GM21423 (cell line): ENCODE data around the gene MBTD1.
A peak's percentile ranks its signal among the peaks of the same experiment; 100 is the strongest.
"Not testable (repeated sequence)": the region's sequence is repeated elsewhere in the genome, so short reads cannot be mapped to it uniquely, and the experiment has no call there.

Source experiments
- ATAC-seq: cut with Tn5 transposase; IDR thresholded peaks from one replicate; pipeline ENCODE4 v1.9.1; 2021; ENCODE audit warnings: mild to moderate bottlenecking, moderate library complexity; ENCODE audit not compliant: unreplicated experiment

Gene MBTD1

GRCh38 chr17:51256101-51256500, 3.7 kb downstream of the MBTD1 start:
- no peak for ATAC-seq

- no peak for ATAC-seq
Observed at GRCh38 chr17:51255673-51256072, 4.2 kb downstream of the MBTD1 start.

GRCh38 chr17:51251010-51251409, 8.8 kb downstream of the MBTD1 start:
- no peak for ATAC-seq

GRCh38 chr17:51250314-51250840, 9.5 kb downstream of the MBTD1 start:
- ATAC-seq = no peak

DNA sequence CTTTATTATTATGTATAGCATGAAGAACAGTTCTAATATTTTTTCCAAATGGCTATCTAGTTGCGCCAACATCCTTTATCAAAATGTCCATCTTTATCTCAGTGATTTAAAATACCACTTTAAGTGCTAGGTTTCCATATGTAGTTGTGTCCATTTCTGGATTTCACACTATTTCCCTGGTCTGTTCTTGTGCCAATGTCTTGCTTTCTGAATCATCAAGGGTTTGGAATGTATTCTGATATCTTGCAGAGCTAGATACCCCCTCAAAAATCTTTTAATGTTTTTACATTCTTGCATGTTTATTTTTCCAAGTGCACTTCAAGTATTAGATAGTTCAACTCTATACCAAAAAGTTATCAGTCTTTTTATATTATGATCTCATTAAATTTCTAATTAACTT, 14.3 kb downstream of the MBTD1 start:
- ATAC-seq = no peak

DNA sequence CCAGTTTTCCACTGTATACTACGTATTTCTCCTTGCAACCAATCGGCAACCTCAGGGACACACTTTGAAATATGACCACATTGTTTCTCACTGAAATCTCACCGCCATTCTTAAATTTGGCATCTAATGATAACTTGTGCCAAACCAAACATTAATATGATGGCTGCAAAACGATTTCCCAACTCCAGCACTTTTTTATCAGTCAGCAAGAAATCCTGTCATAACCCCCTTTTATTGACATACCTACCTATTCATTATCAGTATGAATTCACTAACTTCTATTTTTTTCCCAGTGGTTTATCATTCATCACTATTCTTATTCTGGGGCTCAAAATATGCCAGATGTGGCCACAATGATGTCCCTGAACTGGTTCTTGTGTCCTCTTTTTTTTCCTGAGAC, 15.8 kb downstream of the MBTD1 start:
- ATAC-seq = no peak

- ATAC-seq = no peak
Observed at GRCh38 chr17:51240275-51240674, 19.6 kb downstream of the MBTD1 start.

DNA sequence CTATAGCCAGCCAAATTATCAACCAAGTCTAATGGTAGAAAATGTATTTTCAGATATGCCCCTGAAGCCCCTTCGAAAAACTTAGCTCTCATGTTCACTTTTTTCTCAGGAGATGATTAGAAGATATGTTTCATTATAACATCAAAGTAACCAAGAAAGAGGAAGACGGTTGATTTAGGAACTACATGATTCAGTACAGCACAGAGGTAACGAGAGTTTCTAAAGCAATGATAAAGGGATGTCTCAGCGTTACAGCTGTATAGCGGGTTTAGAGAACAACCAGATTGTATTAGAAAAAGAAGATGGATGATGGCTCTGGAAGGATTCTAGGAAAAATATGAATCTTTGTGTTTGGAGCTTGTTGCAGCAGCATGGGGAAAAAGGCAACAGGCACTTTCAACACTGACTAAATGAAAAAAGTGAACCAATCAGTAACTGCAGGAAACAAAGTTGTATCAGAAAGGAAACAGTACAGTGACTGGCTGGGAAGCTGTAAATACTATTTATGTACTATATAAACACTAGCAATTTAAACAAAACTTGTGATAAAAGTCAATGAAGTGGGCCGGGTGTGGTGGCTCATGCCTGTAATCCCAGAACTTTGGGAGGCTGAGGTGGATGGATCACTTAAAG, 21.5 kb downstream of the MBTD1 start:
- ATAC-seq = peak; percentile 81

- no peak for ATAC-seq
Observed at GRCh38 chr17:51234162-51234561, 25.7 kb downstream of the MBTD1 start.

DNA sequence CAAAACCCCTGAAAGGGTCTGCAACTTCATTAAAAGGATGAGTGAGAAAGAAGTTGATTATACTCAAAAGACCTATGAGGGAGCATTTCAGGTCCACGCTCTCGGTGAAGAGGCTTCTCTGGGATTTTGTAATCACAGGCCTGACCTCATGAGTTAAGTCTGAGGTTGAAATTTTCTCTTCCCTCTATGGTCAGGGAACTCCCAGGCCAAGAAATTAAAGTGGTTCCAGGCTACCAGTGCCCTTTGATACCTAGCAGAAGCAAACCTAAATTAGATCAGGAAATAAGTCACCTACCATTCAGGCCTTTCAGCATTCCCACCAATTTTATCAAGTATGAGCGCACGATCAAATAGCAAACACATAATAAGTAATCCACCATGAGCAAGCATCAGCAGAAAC, 27.9 kb downstream of the MBTD1 start:
- ATAC-seq = no peak

GRCh38 chr17:51230306-51230705, 29.5 kb downstream of the MBTD1 start:
- ATAC-seq = no peak

DNA sequence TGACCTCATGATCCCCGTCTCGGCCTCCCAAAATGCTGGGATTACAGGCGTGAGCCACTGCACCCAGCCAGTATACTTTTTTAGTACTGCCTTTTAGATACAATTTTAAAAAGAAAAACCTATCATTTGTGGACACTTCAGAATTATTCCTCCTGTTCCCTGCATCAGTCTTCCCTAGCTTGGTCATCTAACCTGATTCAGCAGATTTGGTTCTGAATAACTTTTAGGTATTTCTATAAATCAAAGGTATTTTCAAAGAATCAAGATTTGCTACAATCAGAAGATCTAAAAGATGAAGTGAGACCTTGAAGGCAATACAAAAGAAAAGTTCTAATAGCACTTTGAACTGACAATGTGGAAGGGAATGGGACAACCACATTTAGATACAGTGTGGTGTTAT, 30.0 kb downstream of the MBTD1 start:
- ATAC-seq = no peak

DNA sequence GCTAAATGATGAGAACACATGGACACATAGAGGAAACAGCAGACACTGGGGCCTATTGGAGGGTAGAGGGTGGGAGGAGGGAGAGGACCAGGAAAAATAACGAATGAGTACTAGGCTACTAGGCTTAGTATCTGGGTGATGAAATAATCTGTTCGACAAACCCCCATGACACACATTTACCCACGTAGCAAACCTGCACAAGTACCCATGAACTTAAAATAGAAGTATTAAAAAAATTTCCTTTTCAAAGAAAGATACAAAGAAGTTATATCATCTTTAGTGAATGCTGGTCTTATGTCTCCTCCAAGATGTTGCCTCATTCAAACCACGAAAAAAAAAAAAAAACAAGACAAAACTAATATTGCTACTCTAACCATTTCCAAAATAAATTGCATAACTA, 31.7 kb downstream of the MBTD1 start:
- ATAC-seq = no peak

GRCh38 chr17:51225523-51225922, 34.3 kb downstream of the MBTD1 start:
- ATAC-seq = not testable (repeated sequence)

DNA sequence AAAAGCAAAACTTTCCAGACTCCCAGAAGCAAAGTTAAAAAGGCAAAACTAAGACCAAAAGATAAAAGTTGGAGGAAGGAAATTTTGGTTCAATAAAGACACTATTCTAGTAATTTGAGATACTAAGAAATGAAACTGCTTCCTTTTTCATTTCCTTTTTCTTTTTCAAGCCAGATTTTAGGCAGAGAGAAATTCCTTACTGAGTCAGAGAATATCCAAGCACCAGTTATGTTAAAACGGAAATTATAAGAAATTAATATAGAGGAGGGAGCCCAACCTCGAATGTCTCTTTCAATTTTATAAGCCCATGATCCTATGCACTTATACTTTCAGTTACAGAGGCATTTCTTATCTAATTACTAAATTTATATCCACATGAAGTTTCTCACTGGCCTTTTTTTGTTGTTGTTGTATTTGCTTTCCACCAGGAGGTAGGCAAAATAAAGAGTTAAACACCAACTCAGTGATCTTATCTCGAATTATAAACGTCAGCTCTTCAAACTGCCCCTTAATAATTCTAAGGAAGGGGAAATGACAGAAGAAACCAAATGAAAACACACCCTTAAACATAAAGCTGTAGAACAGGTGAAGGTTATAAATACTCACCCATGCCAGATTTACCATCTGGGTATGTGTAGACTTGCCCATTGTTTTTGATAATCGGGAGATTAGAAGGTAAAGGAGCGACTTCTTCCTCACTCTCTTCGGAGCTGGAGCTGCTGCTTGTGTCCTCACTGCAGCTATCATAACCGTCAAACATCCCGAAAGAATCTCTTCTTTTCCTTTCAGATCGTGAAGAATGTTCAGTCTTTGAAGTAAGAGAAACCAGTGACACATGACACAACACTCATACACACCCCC, 35.2 kb downstream of the MBTD1 start:
- ATAC-seq = no peak

GRCh38 chr17:51221322-51221721, 38.5 kb downstream of the MBTD1 start:
- no peak for ATAC-seq

GRCh38 chr17:51217946-51218345, 41.9 kb downstream of the MBTD1 start:
- no peak for ATAC-seq

DNA sequence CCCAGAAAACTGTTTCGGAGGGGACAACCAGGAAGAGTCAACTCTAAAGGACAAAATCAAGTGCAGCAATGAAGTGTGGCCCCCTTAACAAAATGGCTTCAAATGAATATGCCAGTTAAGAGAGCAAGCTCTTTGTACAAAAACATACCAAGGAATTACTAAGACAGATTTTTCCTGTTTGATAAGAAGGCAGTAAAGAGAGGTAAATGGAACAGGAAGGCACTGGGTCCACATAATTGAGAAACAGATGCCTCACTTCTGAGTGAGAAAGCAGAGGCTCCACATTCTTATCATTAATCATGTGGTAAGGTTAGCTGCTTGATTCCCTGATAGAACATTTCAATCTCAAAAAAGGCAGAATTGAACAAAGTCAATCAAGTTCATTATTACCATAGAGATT, 44.9 kb downstream of the MBTD1 start:
- no peak for ATAC-seq

DNA sequence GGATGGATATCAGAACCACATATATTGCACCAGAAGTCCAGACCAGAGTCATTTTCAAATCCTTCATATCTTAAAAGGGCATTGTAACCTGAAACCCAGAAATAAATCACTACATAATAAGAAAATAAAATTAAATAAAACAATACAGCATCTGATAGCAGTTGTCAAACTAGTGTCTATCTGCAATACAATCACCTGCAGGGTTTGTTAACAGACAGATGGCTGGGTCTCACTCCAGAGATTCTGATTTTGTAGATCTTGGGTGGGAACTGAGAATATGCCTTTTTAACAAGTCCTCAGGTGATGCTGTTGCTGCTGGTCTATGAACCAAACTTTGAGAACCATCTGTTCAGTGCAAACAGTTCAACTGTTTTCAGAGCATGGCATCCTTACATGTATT, 56.0 kb downstream of the MBTD1 start:
- no peak for ATAC-seq

DNA sequence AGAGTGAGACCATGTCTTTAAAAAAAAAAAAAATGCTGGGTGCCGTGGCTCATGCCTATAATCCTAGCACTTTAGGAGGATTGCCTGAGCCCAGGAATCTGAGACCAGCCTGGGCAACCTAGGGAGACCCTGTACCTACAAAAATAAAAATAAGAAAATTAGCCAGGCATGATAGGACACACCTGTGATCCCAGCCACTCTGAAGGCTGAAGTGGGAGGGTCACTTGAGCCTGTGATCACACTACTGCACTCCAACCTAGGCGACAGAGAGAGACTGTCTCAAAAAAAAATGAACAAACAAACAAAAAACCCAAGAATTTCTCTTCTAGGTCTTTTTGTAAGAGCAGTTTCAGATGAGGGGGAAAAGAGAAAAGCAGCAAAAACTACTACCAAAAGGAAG, 59.0 kb downstream of the MBTD1 start:
- ATAC-seq = no peak

GRCh38 chr17:51200295-51200694, 59.6 kb downstream of the MBTD1 start:
- ATAC-seq = no peak

DNA sequence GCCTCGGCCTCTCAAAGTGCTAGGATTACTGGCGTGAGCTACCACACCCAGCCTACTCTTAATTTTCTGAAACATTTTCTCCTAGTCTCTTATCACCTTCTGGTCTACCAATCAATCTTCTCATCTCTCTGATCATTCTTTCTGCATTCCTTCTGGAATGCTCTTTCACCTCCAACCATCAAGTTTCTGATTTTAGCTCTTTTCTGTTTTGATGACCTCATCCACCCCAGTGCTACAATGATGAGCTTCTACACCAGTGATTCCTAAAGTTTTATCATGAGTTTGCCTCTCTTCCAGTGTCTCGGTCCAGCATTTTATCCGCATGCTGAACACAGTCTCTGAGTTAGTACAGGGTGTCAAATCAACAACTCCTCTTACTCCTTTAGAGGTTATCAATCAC, 62.1 kb downstream of the MBTD1 start:
- no peak for ATAC-seq
